K562 (cell line): Measurements from ENCODE around the gene IL25. TPM values are rescaled to one million over a fixed set of nuclear protein-coding genes. Genes with fewer than 3 reads are reported as not detected.

Source experiments
- ATAC-seq: fragments of 200-7000 bp; cut with Tn5 transposase; 3 replicates; pipeline ENCODE4 v1.9.1; 2020; ENCODE audit warnings: moderate library complexity
- BruUV-seq: library from RNA; stranded (reverse); fragments of 400-500 nt; replicated peaks from 2 replicates; lab custom pipeline; 2021; lab: Mats Ljungman, UMichigan
- CTCF ChIA-PET: fragments of 300-600 bp; formaldehyde crosslinking; extraction: SDS; loops from one replicate; lab custom pipeline; 2021; ENCODE audit warnings: low intra/inter-chr PET ratio; lab: Yijun Ruan, JAX
- POLR2A ChIA-PET: fragments of 300-600, 350-650 bp; sonication (Branson Sonifier 250); formaldehyde crosslinking; extraction: SDS; loops from one replicate; lab custom pipeline; 2021; ENCODE audit warnings: antibody characterized with exemption, inconsistent platforms; lab: Yijun Ruan, JAX
- DNase-seq, 4 experiments: peaks; one replicate each; pipeline versions ENCODE4 v3.0.0 to v3.0.0-alpha.2; 2011 to 2018; ENCODE audit warnings: low spot score in 3 of 4, mixed read lengths in 3 of 4; ENCODE audit errors: extremely low read depth in 1 of 4
- FAIRE-seq: peaks from 2 replicates; lab custom pipeline; 2011; peaks lifted over from hg19 to GRCh38; lab: Jason Lieb, UNC
- H2AFZ ChIP-seq: 2 replicates; pipeline ENCODE4 v1.6.0; 2011; ENCODE audit warnings: low read depth, low read length, control low read depth, inconsistent platforms
- H3K27ac ChIP-seq: fragments of 200-600 bp; 3 replicates; pipeline ENCODE4 v1.8.0; 2011; ENCODE audit warnings: low read depth, mild to moderate bottlenecking, control low read depth, inconsistent platforms, low read length, moderate library complexity, mixed read lengths; ENCODE audit errors: extremely low read depth
- H3K27me3 ChIP-seq, 2 experiments: fragments of 300-600 bp in 1 of 2; 2 replicates in 1 of 2; 3 replicates in 1 of 2; pipeline versions ENCODE4 v1.6.0 to v1.8.0; 2011; ENCODE audit warnings: inconsistent platforms in 2 of 2, low read length in 2 of 2, mild to moderate bottlenecking in 1 of 2, mixed read lengths in 1 of 2, moderate library complexity in 1 of 2; ENCODE audit not compliant: control insufficient read depth in 2 of 2, insufficient read depth in 2 of 2
- H3K36me3 ChIP-seq: fragments of 300-600 bp; 3 replicates; pipeline ENCODE4 v1.8.0; 2011; ENCODE audit warnings: mild to moderate bottlenecking, low read length, inconsistent platforms; ENCODE audit not compliant: control insufficient read depth, insufficient read depth
- H3K4me1 ChIP-seq, 2 experiments: fragments of 200-600 bp in 1 of 2; replicated peaks in 1 of 2; 2 replicates in 1 of 2; 3 replicates in 1 of 2; pipeline versions ENCODE4 v1.5.1 to v1.8.0; 2011; ENCODE audit warnings: inconsistent platforms in 2 of 2, low read length in 2 of 2, mild to moderate bottlenecking in 1 of 2, mixed read lengths in 1 of 2, moderate library complexity in 1 of 2; ENCODE audit not compliant: control insufficient read depth in 2 of 2, insufficient read depth in 2 of 2
- H3K4me2 ChIP-seq: 2 replicates; pipeline ENCODE4 v1.6.1; 2011; ENCODE audit warnings: low read length, control low read depth, inconsistent platforms, mixed read lengths; ENCODE audit not compliant: insufficient read depth
- H3K4me3 ChIP-seq: fragments of 200-600 bp; sonication (generic), shearing (Covaris generic); 2 replicates; pipeline ENCODE4 v1.5.1; 2016; ENCODE audit warnings: control low read depth, inconsistent platforms
- H3K79me2 ChIP-seq: fragments of 200-600 bp; 3 replicates; pipeline ENCODE4 v1.8.0; 2011; ENCODE audit warnings: low read length, inconsistent platforms; ENCODE audit not compliant: control insufficient read depth, insufficient read depth
- H3K9ac ChIP-seq, 2 experiments: 2 replicates each; pipeline versions ENCODE4 v1.6.0 to v1.6.1; 2011; ENCODE audit warnings: low read depth in 2 of 2, low read length in 2 of 2, control low read depth in 1 of 2, inconsistent platforms in 1 of 2, mild to moderate bottlenecking in 1 of 2, mixed read lengths in 1 of 2; ENCODE audit not compliant: insufficient read depth in 1 of 2
- H3K9me1 ChIP-seq: one replicate; pipeline ENCODE4 v1.6.0; 2011; ENCODE audit warnings: inconsistent platforms, mild to moderate bottlenecking, low read length, moderate library complexity; ENCODE audit not compliant: control insufficient read depth, insufficient read depth
- H3K9me3 ChIP-seq: replicated peaks from 2 replicates; pipeline ENCODE4 v1.5.1; 2011; ENCODE audit warnings: low read depth, low read length, inconsistent platforms; ENCODE audit not compliant: control insufficient read depth, insufficient read depth
- H4K20me1 ChIP-seq: replicated peaks from 2 replicates; pipeline ENCODE4 v1.6.1; 2011; ENCODE audit warnings: low read length, inconsistent platforms, mixed read lengths; ENCODE audit not compliant: control insufficient read depth, insufficient read depth
- ARHGAP35 ChIP-seq: fragments of 450-650 bp; IDR thresholded peaks from 2 replicates; pipeline ENCODE4 v1.6.1; 2018; ENCODE audit not compliant: partially characterized antibody
- ELF2 ChIP-seq: fragments of 250-450 bp; sonication (Bioruptor Pico); IDR thresholded peaks from 2 replicates; pipeline ENCODE4 v1.5.0; 2021; ENCODE audit warnings: mild to moderate bottlenecking
- RBM14 ChIP-seq: fragments of 200-400 bp; formaldehyde crosslinking; IDR thresholded peaks from 2 replicates; pipeline ENCODE4 v1.6.1; 2018; ENCODE audit warnings: low read depth, mild to moderate bottlenecking, low read length, moderate library complexity, borderline replicate concordance; ENCODE audit not compliant: insufficient read depth
- SNIP1 ChIP-seq: fragments of 450-650 bp; IDR thresholded peaks from 2 replicates; pipeline ENCODE4 v1.7.1; 2017; ENCODE audit warnings: low read depth, mild to moderate bottlenecking
- SOX6 ChIP-seq: fragments of 450-650 bp; IDR thresholded peaks from 2 replicates; pipeline ENCODE4 v1.6.1; 2014; ENCODE audit warnings: mild to moderate bottlenecking
- ZNF146 ChIP-seq: IDR thresholded peaks from one replicate; pipeline ENCODE4 v1.6.1; 2018; ENCODE audit warnings: missing compliant biosample characterization; ENCODE audit not compliant: unreplicated experiment
- ZNF165 ChIP-seq: fragments of 250-450 bp; sonication (Bioruptor Pico); IDR thresholded peaks from 2 replicates; pipeline ENCODE4 v1.4.0; 2020; ENCODE audit warnings: borderline replicate concordance
- WGBS: fragments of 100-300 bp; shearing (Covaris generic); methylation state at CpG from one replicate; pipeline ENCODE4 v1.1.6; 2016; ENCODE audit warnings: low coverage, mixed read lengths; ENCODE audit not compliant: insufficient coverage; ENCODE audit errors: missing lambda C conversion rate; 5-methylcytosine and 5-hydroxymethylcytosine counted together
- in situ Hi-C: fragments of 300-500 bp; cut with MboI; formaldehyde crosslinking; loops from 4 replicates; pipeline ENCODE4 v1.15.0; 2018; ENCODE audit warnings: inconsistent platforms, mixed read lengths
- intact Hi-C: fragments of 100-400 bp; cut with micrococcal nuclease; formaldehyde crosslinking; loops from 2 replicates; pipeline ENCODE4 v1.14.2; 2022
- polyA plus RNA-seq, 8 experiments: library from polyadenylated mRNA; depleted of rRNA in 4 of 8; stranded (reverse) in 5 of 8; unstranded in 3 of 8; fragments of >200 nt; fragmentation: Nextera tagmentation in 2 of 8; fragmentation: Illumina TruSeq in 1 of 8; extraction: Ambion mirVana in 2 of 8; extraction: Trizol in 1 of 8; gene quantifications; 2 replicates each; pipeline versions ENCODE4 v1.2.1 to v1.2.3, GENCODE V29; 2011 to 2014; ENCODE audit warnings: inconsistent platforms in 1 of 8, missing spikeins in 1 of 8
- total RNA-seq, 7 experiments: library from RNA; depleted of rRNA in 6 of 7; stranded (reverse); fragments of >200 nt in 6 of 7; fragmentation: Illumina TruSeq in 2 of 7; extraction: Trizol in 2 of 7; gene quantifications; 2 replicates each; pipeline versions ENCODE4 v1.2.1 to v1.2.3, GENCODE V29; 2011 to 2021; ENCODE audit warnings: low replicate concordance in 1 of 7
- TF ChIP-seq, protein P1 (sequence below): sonication (generic); formaldehyde crosslinking; IDR thresholded peaks from 2 replicates; pipeline ENCODE4 v1.8.0; 2022; ENCODE audit warnings: missing genetic modification reagents, mild to moderate bottlenecking, moderate library complexity, borderline replicate concordance
- TF ChIP-seq, protein P2 (sequence below): fragments of 250-450 bp; sonication (Bioruptor Pico); IDR thresholded peaks from 2 replicates; pipeline ENCODE4 v1.5.0; 2021; ENCODE audit warnings: mild to moderate bottlenecking, borderline replicate concordance
- TF ChIP-seq, protein P3 (sequence below): fragments of 450-650 bp; IDR thresholded peaks from 2 replicates; pipeline ENCODE4 v1.6.1; 2017; ENCODE audit warnings: antibody characterized with exemption
- TF ChIP-seq, protein P4 (sequence below), 2 experiments: fragments of 250-450 bp in 1 of 2; fragments of 450-650 bp in 1 of 2; sonication (Bioruptor Pico) in 1 of 2; IDR thresholded peaks; 2 replicates each; pipeline versions ENCODE4 v1.6.1 to v1.8.0; 2016 to 2021; ENCODE audit warnings: mild to moderate bottlenecking in 2 of 2, moderate library complexity in 2 of 2, missing compliant biosample characterization in 1 of 2, missing genetic modification characterization in 1 of 2
- TF ChIP-seq, protein P5 (sequence below): IDR thresholded peaks from 3 replicates; pipeline ENCODE4 v1.6.1; 2011; ENCODE audit warnings: borderline replicate concordance, mild to moderate bottlenecking; ENCODE audit not compliant: insufficient read length, insufficient read depth

The IL25 gene
- total and polyA plus RNA-seq, 9 of the 15 experiments (the other 6 are each of a cell fraction or from before 2014, with no cell fraction given): not detected

DNA sequence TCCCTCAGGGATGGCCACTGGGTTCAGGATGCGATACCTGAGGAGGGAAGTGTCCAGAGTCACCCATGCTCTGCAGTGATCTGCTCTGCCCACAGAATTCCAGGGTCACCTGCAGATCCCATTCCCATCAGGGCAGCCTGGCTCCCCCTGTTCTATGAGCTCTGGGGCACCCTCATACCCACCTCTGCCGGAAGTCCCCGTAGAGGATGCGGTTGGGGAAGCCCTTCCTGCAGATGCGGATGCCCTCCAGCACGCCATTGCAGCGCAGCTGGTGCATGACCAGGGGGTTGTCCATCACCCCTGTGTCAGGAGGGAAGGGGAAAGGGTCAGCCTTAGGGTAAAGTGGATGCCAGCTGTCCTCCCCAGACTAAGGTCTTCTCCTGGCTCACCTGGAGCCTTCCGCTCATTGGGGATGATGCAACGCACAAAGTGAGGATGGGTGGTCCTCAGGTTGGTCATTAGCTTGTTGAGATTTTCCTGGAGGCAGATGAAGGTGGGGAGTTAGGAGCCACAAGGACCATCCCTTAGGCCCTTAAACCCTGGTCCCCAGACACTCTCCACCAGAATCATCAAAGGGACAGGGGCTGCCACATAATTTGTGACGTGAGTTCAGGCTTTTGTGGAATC, 24.3 kb downstream of the IL25 start:
- no peak for FAIRE-seq
- Histone ChIP-seq H2AFZ (no peak overlapping the region), H3K27ac (no peak overlapping the region), H3K9me3 (no peaks in the 10 kb centered on the region), H3K36me3 (no peaks in the 10 kb centered on the region), H3K9me1 (no peaks in the 10 kb centered on the region), H3K27me3 (peaks cover 10 to 49% of the 10 kb centered on the region in 2 experiments; a peak in 3 of 5 replicates), H3K4me1 (no peaks in the 10 kb centered on the region; a peak in 1 of 5 replicates), H3K79me2 (no peaks in the 10 kb centered on the region), H3K4me2 (no peak overlapping the region), H4K20me1 (no peaks in the 10 kb centered on the region), H3K9ac (no peak overlapping the region), H3K4me3 (no peak overlapping the region)
- in situ Hi-C loops (no loop called here), intact Hi-C loops (no loop called here)
- no peak for ATAC-seq
- CTCF ChIA-PET: no interaction called here
- POLR2A ChIA-PET: interaction anchor here (0.7 to 1.0 kb wide), 2 partner anchors 13 to 218 kb away, joined by 3 read pairs; no protein-coding TSS in a partner anchor
- no peak for DNase-seq
- 0% methylated on average over 2 of the region's 10 CpGs for WGBS
- no TSS peak for BruUV-seq
- TF ChIP-seq, protein P1, sequence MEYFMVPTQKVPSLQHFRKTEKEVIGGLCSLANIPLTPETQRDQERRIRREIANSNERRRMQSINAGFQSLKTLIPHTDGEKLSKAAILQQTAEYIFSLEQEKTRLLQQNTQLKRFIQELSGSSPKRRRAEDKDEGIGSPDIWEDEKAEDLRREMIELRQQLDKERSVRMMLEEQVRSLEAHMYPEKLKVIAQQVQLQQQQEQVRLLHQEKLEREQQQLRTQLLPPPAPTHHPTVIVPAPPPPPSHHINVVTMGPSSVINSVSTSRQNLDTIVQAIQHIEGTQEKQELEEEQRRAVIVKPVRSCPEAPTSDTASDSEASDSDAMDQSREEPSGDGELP (CRISPR knock-in tag): no peak
- TF ChIP-seq ZNF146 (CRISPR knock-in tag): no peak
- TF ChIP-seq, protein P2, sequence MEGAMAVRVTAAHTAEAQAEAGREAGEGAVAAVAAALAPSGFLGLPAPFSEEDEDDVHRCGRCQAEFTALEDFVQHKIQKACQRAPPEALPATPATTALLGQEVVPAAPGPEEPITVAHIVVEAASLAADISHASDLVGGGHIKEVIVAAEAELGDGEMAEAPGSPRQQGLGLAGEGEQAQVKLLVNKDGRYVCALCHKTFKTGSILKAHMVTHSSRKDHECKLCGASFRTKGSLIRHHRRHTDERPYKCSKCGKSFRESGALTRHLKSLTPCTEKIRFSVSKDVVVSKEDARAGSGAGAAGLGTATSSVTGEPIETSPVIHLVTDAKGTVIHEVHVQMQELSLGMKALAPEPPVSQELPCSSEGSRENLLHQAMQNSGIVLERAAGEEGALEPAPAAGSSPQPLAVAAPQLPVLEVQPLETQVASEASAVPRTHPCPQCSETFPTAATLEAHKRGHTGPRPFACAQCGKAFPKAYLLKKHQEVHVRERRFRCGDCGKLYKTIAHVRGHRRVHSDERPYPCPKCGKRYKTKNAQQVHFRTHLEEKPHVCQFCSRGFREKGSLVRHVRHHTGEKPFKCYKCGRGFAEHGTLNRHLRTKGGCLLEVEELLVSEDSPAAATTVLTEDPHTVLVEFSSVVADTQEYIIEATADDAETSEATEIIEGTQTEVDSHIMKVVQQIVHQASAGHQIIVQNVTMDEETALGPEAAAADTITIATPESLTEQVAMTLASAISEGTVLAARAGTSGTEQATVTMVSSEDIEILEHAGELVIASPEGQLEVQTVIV (CRISPR knock-in tag): no peak
- TF ChIP-seq, protein P3, sequence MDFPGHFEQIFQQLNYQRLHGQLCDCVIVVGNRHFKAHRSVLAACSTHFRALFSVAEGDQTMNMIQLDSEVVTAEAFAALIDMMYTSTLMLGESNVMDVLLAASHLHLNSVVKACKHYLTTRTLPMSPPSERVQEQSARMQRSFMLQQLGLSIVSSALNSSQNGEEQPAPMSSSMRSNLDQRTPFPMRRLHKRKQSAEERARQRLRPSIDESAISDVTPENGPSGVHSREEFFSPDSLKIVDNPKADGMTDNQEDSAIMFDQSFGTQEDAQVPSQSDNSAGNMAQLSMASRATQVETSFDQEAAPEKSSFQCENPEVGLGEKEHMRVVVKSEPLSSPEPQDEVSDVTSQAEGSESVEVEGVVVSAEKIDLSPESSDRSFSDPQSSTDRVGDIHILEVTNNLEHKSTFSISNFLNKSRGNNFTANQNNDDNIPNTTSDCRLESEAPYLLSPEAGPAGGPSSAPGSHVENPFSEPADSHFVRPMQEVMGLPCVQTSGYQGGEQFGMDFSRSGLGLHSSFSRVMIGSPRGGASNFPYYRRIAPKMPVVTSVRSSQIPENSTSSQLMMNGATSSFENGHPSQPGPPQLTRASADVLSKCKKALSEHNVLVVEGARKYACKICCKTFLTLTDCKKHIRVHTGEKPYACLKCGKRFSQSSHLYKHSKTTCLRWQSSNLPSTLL: no peak
- TF ChIP-seq, protein P4, sequence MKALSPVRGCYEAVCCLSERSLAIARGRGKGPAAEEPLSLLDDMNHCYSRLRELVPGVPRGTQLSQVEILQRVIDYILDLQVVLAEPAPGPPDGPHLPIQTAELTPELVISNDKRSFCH (CRISPR knock-in tag; IDR thresholded peaks at IDR 0.05): no peak
- TF ChIP-seq, protein P4 (tag; IDR thresholded peaks at IDR 0.05): no peak
- TF ChIP-seq, protein P5, sequence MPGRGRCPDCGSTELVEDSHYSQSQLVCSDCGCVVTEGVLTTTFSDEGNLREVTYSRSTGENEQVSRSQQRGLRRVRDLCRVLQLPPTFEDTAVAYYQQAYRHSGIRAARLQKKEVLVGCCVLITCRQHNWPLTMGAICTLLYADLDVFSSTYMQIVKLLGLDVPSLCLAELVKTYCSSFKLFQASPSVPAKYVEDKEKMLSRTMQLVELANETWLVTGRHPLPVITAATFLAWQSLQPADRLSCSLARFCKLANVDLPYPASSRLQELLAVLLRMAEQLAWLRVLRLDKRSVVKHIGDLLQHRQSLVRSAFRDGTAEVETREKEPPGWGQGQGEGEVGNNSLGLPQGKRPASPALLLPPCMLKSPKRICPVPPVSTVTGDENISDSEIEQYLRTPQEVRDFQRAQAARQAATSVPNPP: no peak
- TF ChIP-seq SOX6: no peak
- no peak for TF ChIP-seq ARHGAP35
- TF ChIP-seq RBM14: no peak
- no peak for TF ChIP-seq SNIP1
- no peak for TF ChIP-seq ELF2 (CRISPR knock-in tag)
- no peak for TF ChIP-seq ZNF165 (CRISPR knock-in tag)
